ENCODE measurements around the gene CD52. TPM values are rescaled to one million over a fixed set of nuclear protein-coding genes. Genes with fewer than 3 reads are reported as not detected.

Gene CD52
- total RNA-seq, 4 donors from 2014 or later, result 3.0 to 12.3 TPM; not detected in 2

- TF ChIP-seq CTCF (IDR thresholded peaks at IDR 0.05), result no peak
- TF ChIP-seq POLR2A (IDR thresholded peaks at IDR 0.05), result no peak
- intact Hi-C loops (cut with DNase I), result no loop called here
- no peaks in the 10 kb centered on the region for H3K36me3 ChIP-seq
- H3K27ac ChIP-seq, result no peak overlapping the region
- DNase-seq, result no peak
- no peaks in the 10 kb centered on the region for H3K27me3 ChIP-seq
- no peaks in the 10 kb centered on the region for H3K9me3 ChIP-seq
- H3K4me1 ChIP-seq, result peaks cover 3 to 7% of the 10 kb centered on the region in 2 donors
- WGBS, 2 donors, result 89 to 92% methylated on average over 19 to 22 of the region's 22 CpGs
- H3K4me3 ChIP-seq (replicated peaks in 1 of 3), result no peak overlapping the region
Observed at GRCh38 chr1:26295194-26296138, 22.3 kb upstream of the CD52 start.

- no peak for DNase-seq
- intact Hi-C loops (cut with DNase I), result no loop called here
Observed at GRCh38 chr1:26296340-26297056, 21.3 kb upstream of the CD52 start.

DNA sequence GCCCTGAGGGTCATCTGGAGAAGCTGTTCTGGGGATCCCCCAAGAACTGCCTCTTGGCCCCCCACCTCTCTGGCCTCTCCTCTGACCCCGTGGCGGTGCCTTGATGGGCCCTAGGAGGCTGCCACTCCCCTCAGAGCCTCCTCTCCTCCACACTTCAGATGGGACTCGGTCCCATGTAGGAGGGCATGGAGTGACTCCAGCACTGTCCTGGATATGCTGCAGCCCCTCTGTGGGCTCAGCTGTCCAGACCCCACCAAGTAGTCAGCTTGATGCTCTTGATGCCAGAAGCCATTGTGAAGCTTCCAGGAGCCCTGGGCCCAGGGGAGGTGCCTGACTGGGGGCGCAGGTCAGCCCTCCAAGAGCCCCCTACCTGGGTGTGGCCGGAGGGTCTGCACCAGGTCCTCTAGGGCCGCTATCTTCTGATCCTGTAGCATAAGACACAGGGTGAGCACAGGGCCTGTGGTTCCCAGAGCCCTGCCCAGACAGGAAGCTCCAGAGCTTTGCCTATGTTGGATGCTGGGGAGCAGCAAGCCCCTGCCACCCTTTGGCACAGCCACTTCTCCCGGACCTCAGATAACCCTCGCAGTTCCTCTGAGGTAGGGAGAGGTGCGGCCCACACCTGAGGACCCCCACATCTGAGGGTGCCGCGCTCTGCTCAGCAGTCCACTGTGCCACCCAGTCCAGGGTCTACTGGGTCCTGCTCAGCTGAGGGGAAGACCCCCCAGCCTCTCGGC is 20.5 kb upstream of the CD52 start:
- H3K4me3 ChIP-seq (replicated peaks in 1 of 3), result no peak overlapping the region
- no peaks in the 10 kb centered on the region for H3K4me1 ChIP-seq
- 92 to 98% methylated on average over 7 of the region's 12 CpGs for WGBS, 2 donors
- no peak for DNase-seq
- H3K27ac ChIP-seq, result no peak overlapping the region
- H3K36me3 ChIP-seq, result no peaks in the 10 kb centered on the region
- H3K27me3 ChIP-seq, result no peaks in the 10 kb centered on the region
- intact Hi-C loops (cut with DNase I), result no loop called here
- TF ChIP-seq CTCF (IDR thresholded peaks at IDR 0.05), result no peak
- TF ChIP-seq POLR2A (IDR thresholded peaks at IDR 0.05), result no peak
- no peaks in the 10 kb centered on the region for H3K9me3 ChIP-seq

More at GRCh38 chr1:26296340-26297056, 21.3 kb upstream of the CD52 start:
- Histone ChIP-seq H3K4me3 (replicated peaks in 1 of 3) (no peak overlapping the region), H3K4me1 (no peaks in the 10 kb centered on the region), H3K36me3 (no peaks in the 10 kb centered on the region), H3K9me3 (no peaks in the 10 kb centered on the region), H3K27ac (no peak overlapping the region), H3K27me3 (no peaks in the 10 kb centered on the region)
- WGBS, 2 donors, result 87 to 89% methylated on average over 15 to 16 of the region's 16 CpGs
- TF ChIP-seq CTCF (IDR thresholded peaks at IDR 0.05) (no peak), POLR2A (IDR thresholded peaks at IDR 0.05) (no peak)

DNA sequence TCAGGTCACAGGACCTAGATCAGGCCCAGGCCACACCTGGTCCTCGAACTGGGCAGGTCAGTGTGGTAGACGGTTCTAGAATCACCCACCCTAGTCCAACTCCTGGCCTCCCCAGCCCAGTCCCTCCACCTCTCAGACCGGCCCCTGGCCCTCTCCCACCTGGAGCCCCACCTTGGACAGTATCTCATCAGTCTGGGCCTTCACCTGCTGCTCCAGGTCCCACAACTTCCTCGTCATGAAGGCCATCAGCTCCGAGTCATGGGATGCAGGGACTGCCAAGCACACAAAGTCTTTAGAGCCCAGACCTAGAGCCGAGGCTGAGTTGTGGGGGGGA is 20.0 kb upstream of the CD52 start:
- Histone ChIP-seq H3K4me1 (no peaks in the 10 kb centered on the region), H3K27me3 (no peaks in the 10 kb centered on the region), H3K27ac (no peak overlapping the region), H3K36me3 (no peaks in the 10 kb centered on the region), H3K4me3 (replicated peaks in 1 of 3) (no peak overlapping the region), H3K9me3 (no peaks in the 10 kb centered on the region)
- intact Hi-C loops (cut with DNase I), result no loop called here
- TF ChIP-seq POLR2A (IDR thresholded peaks at IDR 0.05) (no peak), CTCF (IDR thresholded peaks at IDR 0.05) (no peak)
- WGBS, 2 donors, result 78 to 81% methylated on average over 6 of the region's 6 CpGs
- DNase-seq, result no peak
